ENCODE results near the gene ARHGAP45. TPM values are rescaled to one million over a fixed set of nuclear protein-coding genes. Genes with fewer than 3 reads are reported as not detected.

Gene ARHGAP45
- total and polyA plus RNA-seq, 9 of the 15 experiments (the other 6 are each of a cell fraction or from before 2014, with no cell fraction given) = 0.08 to 22.1 (median 4.2) TPM

DNA sequence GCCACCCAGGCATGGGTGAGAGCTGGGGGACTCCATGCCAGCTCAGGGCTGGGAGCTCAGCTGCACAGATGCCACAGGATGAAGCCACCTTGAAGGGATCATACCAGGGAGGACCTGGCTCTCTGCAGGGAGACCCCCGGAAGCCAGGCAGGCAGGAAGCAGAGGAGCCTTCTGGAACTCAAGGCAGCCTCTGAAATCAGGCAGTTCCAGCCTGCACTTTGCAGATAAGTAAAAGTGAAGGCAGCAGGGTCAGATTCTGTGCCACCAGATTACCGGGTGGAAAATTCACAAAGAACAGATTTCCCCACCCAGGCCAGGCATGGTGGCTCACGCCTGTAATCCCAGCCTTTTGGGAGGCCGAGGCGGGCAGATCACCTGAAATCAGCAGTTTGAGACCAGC, 48.6 kb upstream of the ARHGAP45 start (continued):
- TF ChIP-seq, protein P1, sequence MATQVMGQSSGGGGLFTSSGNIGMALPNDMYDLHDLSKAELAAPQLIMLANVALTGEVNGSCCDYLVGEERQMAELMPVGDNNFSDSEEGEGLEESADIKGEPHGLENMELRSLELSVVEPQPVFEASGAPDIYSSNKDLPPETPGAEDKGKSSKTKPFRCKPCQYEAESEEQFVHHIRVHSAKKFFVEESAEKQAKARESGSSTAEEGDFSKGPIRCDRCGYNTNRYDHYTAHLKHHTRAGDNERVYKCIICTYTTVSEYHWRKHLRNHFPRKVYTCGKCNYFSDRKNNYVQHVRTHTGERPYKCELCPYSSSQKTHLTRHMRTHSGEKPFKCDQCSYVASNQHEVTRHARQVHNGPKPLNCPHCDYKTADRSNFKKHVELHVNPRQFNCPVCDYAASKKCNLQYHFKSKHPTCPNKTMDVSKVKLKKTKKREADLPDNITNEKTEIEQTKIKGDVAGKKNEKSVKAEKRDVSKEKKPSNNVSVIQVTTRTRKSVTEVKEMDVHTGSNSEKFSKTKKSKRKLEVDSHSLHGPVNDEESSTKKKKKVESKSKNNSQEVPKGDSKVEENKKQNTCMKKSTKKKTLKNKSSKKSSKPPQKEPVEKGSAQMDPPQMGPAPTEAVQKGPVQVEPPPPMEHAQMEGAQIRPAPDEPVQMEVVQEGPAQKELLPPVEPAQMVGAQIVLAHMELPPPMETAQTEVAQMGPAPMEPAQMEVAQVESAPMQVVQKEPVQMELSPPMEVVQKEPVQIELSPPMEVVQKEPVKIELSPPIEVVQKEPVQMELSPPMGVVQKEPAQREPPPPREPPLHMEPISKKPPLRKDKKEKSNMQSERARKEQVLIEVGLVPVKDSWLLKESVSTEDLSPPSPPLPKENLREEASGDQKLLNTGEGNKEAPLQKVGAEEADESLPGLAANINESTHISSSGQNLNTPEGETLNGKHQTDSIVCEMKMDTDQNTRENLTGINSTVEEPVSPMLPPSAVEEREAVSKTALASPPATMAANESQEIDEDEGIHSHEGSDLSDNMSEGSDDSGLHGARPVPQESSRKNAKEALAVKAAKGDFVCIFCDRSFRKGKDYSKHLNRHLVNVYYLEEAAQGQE (IDR thresholded peaks at IDR 0.05; ENCODE audit: borderline replicate concordance) = no peak
- TF ChIP-seq, protein P1 (CRISPR knock-in tag; IDR thresholded peaks at IDR 0.05; ENCODE audit: low read depth) = no peak
- TF ChIP-seq EP300 (IDR thresholded peaks at IDR 0.05; ENCODE audit: low read length) (peak; percentile 54; the same call in 1 of the 2 replicates), ZEB2 (IDR thresholded peaks at IDR 0.05) (no peak), NFIC (IDR thresholded peaks at IDR 0.05) (peak; percentile 40; the same call in 1 of the 2 replicates), SMAD4 (CRISPR knock-in tag; conservative IDR thresholded peaks at IDR 0.05) (peak; percentile 73), NFYB (IDR thresholded peaks at IDR 0.05; ENCODE audit: extremely low read depth, insufficient read length) (no peak), ZNF431 (CRISPR knock-in tag; IDR thresholded peaks at IDR 0.05) (no peak), EP400 (IDR thresholded peaks at IDR 0.05) (no peak), ZNF589 (CRISPR knock-in tag; IDR thresholded peaks at IDR 0.05; ENCODE audit: low read depth) (0 out of 2 replicates have a peak, but pooled peaks have one; percentile 16), ETS2 (tag; IDR thresholded peaks at IDR 0.05; ENCODE audit: borderline replicate concordance, poor library complexity, severe bottlenecking) (no peak), ZNF311 (CRISPR knock-in tag; IDR thresholded peaks at IDR 0.05) (no peak), ZNF274 (IDR thresholded peaks at IDR 0.05; ENCODE audit: borderline replicate concordance, low read depth, low read length) (no peak), PHB2 (IDR thresholded peaks at IDR 0.05; ENCODE audit: low read depth) (0 out of 2 replicates have a peak, but pooled peaks have one; percentile 41), ZFX (CRISPR knock-in tag; IDR thresholded peaks at IDR 0.05) (0 out of 2 replicates have a peak, but pooled peaks have one; percentile 24), MECOM (CRISPR knock-in tag; IDR thresholded peaks at IDR 0.05) (no peak), LARP7 (IDR thresholded peaks at IDR 0.05) (no peak), ZNF830 (CRISPR knock-in tag; IDR thresholded peaks at IDR 0.05) (no peak)
- TF ChIP-seq, protein P2, sequence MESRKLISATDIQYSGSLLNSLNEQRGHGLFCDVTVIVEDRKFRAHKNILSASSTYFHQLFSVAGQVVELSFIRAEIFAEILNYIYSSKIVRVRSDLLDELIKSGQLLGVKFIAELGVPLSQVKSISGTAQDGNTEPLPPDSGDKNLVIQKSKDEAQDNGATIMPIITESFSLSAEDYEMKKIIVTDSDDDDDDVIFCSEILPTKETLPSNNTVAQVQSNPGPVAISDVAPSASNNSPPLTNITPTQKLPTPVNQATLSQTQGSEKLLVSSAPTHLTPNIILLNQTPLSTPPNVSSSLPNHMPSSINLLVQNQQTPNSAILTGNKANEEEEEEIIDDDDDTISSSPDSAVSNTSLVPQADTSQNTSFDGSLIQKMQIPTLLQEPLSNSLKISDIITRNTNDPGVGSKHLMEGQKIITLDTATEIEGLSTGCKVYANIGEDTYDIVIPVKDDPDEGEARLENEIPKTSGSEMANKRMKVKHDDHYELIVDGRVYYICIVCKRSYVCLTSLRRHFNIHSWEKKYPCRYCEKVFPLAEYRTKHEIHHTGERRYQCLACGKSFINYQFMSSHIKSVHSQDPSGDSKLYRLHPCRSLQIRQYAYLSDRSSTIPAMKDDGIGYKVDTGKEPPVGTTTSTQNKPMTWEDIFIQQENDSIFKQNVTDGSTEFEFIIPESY (CRISPR knock-in tag; IDR thresholded peaks at IDR 0.05) = no peak
- TF ChIP-seq, protein P3, sequence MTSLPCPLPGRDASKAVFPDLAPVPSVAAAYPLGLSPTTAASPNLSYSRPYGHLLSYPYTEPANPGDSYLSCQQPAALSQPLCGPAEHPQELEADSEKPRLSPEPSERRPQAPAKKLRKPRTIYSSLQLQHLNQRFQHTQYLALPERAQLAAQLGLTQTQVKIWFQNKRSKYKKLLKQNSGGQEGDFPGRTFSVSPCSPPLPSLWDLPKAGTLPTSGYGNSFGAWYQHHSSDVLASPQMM (CRISPR knock-in tag; IDR thresholded peaks at IDR 0.05) = no peak
